Kasumi-1 (cell line): ENCODE data around the gene PLCL1.

Experiments
- DNase-seq, 2 experiments: peaks; one replicate each; lab custom pipeline; 2025; lab: John Stamatoyannopoulos, UW

PLCL1 gene

GRCh38 chr2:198060277-198060676, 255.9 kb downstream of the PLCL1 start:
- DNase-seq: no peak

DNA sequence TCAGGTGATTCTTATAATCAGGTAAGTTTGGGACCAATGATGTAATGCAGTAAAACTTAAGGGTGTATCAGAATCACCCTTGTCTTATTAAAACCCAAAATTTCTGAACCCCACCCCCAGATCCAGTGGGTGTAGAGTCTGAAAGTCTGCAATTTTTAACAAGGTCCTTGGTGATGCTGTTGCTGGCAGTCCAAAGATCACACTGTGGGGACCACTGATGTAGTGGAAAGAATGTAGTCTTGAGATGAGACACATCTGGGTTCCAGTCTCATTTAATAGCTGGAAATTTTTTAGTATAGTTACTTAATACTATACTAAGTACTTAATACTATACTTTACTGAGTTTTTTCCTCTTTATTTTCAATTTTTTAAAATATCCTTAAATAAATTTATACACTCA, 258.4 kb downstream of the PLCL1 start:
- DNase-seq: no peak

DNA sequence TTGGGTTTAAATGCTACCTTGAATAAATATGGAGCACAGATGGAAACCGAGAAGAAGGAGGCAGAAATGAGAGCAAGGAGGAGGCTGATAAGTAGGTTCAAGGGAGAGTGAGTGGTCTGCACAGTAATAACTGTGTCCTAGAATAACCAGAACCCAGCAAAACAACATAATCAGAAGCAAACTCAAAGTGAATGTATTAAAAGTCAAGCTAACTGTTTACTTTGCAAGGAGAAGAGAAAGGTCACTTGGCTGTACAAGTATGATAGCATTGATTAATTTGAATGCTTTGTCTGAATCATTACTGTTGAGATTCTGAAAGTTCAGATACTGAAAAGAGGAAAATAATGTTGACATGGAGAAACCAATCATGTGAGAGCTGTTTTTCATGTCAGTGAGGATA, 258.8 kb downstream of the PLCL1 start:
- no peak for DNase-seq

DNA sequence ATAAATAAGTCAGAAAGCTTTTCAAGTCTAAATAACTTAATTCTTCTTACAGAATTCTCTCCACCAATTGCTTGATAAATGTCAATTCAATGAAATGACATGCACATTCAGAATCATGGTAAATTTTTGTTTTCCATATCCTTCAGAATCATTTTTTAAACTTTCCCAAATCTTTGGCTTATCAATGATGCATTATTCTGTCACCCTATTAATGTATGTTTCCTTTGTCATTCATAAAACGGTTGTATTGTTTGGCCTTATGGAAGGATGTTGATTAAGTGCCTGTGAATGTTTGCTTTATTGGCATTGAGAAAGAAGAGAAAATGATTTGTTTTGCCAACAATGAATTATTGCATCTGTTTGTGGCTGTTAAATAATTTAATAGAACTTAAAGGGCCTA, 260.9 kb downstream of the PLCL1 start:
- no peak for DNase-seq

DNA sequence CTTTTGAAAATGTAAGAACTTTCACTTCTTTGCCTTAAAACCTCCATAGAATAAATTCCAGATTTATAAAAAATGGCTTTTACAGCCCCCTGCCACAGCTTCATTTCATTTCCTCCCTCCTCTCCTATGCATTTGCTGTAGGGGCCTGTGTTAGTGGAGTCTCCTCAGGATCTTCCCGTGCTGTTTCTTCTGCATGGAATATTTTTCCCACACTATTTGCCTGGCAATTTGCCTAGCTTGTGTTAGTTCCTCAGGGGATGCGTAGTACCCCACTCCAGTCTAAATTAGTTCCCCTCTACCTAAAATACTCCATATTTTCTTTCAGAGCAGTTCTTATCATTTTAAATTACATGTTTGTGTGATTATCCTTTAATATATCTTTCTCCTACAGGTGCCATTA, 262.2 kb downstream of the PLCL1 start:
- no peak for DNase-seq

DNA sequence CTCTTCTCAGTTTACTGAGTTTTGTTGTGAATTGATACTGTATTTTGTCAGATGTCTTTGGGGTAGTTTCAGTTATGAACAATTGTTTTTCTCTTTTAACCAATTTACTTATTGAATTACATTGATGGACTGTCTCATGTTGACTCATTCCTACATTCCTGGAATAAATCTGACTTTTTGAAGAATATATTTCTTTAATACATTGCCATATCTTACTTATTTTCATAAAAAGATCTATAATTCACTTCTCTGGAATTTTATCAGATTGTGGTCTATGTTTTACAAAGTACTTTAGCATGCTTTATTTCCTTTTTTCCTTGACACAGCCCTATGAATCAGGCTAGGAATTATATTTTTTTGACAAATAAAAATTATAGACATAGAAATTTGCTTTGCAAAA, 268.3 kb downstream of the PLCL1 start:
- DNase-seq: no peak

DNA sequence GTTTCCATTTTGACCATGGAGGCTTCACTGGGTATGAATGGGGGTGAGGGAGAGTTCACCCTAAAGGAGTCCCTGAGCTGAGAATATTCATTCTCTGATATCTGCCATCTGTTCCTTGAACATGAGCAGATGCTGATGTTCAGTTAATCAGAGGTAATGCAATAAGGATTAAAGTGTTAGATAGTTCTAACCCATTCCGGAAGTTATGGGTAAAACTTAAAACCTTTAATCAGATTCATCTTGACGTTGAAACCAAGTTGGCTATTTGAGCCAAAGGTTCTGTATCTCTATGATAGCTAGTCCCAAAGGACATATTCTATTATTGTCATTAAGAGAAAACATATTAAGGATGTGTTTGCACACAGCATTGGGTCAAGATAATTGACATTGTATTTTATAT, 268.9 kb downstream of the PLCL1 start:
- DNase-seq: no peak

DNA sequence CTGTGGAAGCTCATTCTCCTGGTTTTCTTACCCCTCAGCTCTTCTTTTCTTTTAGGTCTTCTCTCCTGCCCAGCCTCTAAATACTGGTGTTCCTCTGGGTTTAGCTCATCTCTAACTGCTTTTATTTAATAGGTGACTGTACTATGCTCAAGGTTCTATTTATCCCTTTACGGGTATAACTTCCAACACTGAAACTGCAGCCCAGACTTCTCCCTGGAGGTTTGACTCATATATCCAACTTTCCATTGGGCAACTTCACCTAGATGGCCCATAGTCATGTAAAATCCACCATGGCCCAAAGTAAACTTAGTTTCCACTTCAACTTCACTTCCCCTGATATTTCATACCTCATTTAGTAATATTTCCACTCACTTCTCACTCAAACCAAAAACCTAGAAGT, 273.1 kb downstream of the PLCL1 start:
- no peak for DNase-seq

- no peak for DNase-seq
Measured at GRCh38 chr2:198080879-198081765, 276.7 kb downstream of the PLCL1 start.

DNA sequence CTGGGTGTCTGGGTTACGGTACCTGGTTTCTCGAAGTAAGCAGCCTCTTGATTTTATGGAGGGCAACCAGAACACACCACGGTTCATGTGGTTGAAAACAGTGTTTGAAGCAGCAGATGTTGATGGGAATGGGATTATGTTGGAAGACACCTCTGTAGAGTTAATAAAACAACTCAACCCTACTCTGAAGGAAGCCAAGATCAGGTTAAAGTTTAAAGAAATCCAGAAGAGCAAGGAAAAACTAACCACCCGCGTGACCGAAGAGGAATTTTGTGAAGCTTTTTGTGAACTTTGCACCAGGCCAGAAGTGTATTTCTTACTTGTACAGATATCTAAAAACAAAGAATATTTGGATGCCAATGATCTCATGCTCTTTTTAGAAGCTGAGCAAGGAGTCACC, 279.8 kb downstream of the PLCL1 start:
- DNase-seq: no peak

DNA sequence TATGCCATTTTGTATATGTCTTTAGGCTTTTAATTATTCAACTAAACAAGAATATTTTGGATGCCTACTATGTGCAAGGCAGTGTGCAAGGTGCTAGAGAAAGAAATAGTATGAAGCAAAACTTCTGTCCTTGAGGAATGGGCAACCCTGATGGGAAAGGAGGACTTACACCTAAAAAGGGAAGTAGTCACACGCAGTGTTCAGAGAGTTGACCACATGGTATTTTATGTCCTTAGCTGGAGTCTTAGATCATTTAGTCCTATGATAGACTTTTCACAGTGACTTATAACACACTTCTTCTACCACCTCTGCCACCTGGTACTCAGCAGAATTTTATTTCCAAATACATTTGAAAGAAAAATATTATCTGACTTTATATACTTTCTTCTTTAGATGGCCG, 291.6 kb downstream of the PLCL1 start:
- DNase-seq: peak; percentile 39 to 47

DNA sequence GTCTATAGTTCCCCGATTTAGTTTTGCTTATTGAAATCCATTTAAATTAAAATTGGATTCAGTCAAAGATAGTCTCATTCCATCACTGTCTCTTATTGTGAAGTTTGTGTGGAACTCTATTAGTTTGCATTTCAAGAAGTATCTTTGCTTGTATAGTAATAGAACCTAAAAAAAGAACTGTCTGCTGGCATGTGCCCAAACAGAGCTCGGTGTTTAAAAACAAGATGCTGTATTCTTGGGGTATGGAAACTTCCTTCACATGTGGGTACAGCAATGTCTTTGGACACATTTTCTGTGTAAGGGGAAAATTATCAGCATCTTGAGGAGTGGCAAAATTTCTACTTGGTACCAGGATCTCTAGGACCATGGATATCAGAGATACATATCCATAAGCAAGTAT, 292.6 kb downstream of the PLCL1 start:
- DNase-seq: no peak

GRCh38 chr2:198097630-198098029, 293.2 kb downstream of the PLCL1 start:
- no peak for DNase-seq

GRCh38 chr2:198098386-198098785, 294.0 kb downstream of the PLCL1 start:
- no peak for DNase-seq

DNA sequence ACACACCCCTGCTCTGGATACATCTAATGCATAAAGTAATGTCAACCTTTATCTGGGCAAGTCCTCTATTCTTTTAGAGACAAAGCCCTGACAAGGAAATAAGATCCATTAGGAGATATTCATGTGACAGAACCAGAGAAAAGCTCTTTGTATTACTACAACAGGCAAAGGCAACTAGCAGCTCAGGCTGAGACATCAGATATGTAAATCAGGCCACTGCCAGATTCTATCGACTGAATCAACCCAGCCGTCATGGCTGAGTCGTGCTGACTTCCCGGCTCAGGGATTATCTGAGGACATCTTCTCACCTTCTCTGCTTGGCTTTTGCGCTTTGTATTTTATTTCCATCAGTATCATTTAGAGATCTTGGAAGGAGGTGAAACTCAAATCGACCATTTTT, 294.5 kb downstream of the PLCL1 start:
- DNase-seq: no peak

DNA sequence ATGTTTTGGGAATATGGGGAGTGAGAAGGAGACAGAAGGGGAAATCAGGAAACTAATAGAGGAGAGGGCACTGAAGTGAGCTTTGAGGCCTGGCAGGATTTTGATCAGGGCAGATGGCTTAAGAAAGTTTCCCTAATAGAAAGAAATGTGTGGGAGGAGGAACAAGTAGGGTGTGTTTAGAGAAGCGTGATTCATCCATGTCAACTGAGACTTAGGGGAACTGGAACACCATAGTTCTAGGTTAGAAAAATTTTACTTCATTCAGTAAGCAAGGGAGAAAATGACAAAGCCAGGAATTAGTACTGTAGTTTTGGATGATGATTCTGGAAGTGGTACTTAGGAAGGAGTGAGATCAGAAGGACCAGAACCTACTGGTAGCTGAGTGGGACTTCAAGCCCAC, 296.0 kb downstream of the PLCL1 start:
- no peak for DNase-seq

DNA sequence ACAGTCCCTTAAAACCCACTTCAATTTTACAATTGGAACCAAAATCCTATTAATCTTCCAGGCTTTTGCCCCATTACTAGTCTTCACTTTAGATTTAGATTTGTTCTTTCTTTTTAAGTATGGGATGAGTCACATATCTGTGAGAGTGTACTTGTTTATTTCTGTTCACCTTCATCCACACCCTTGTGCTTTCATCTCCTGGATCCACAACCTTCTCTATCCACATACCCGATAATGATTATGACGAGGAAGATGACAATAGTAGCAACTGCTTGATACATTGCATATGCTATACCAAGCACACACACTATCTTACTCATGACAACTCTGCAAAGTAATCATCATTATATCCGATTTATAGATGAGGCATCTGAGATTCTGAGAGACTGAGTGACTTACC, 297.3 kb downstream of the PLCL1 start:
- DNase-seq: no peak

- no peak for DNase-seq
Measured at GRCh38 chr2:198102120-198102519, 297.7 kb downstream of the PLCL1 start.

DNA sequence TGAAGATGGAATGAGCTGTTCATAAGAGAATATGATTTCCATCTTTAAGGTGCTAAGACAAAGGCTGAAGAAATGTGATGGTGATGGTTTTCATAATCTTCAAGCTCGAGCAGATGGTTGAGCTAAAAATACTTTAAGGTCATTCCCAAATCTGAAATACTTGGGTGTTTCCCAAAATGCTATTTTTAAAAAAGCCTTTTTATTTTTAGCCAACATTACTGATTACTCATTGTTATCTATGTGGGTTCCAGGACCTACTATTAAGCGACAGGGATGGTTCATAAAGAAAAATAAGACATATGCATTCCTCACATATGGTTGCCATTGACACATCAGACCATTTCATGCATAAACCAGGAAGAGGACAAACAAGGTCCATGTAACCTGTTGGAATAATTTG, 298.5 kb downstream of the PLCL1 start:
- no peak for DNase-seq

DNA sequence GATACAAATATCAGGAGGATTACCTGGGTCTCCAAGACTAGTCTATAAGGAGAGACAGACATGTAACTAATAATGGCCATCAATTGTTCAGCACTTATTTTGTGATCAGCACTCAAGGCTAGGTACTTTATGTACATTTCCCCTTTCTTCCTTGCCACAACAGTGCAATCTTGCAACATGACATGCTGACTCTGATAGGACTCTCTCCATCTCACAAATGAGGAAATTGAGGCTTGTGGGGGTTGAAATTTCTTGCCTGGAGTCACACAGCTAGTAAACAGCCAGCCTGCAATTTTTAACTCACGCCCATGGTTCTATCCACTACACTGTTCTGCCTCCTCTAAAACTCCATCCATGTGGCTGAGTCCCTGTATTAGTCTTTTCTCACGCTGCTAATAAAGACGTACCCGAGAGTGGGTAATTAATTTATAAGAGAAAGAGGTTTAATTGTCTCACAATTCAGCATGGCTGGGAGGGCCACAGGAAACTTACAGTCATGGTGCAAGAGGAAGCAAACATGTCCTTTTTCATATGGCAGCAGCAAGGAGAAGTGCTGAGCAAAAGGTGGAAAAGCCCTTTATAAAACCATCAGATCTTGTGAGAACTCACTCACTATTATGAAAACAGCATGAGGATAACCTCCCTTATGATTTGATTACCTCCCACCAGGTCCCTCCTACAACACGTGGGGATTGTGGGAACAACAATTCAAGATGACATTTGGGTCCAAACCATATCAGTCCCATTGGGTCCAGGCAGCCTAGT, 302.4 kb downstream of the PLCL1 start:
- peak; percentile 83 to 89 for DNase-seq

- DNase-seq: no peak
Measured at GRCh38 chr2:198113316-198113715, 308.9 kb downstream of the PLCL1 start.

- no peak for DNase-seq
Measured at GRCh38 chr2:198114064-198114463, 309.7 kb downstream of the PLCL1 start.

DNA sequence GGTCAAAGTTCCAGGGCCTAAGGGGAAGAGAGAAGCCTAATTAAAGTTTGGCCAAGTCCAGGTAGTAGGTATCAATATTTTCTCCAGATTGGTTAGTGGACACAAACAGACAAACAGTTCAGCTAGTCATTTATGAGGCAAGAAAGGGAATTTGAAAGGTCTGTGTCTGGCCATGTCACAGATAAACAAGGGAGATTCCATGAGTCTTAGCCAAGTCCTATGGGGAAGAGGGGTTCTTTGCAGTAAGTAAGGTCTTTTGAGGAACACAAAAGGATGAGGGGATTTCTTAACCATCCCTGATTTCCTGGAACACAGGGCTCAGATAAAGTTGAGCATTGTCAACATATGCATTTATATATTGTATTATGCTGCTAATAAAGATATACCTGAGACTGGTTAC, 310.8 kb downstream of the PLCL1 start:
- no peak for DNase-seq
